HepG2 (cell line): ENCODE data around the gene HCK. TPM values are rescaled to one million over a fixed set of nuclear protein-coding genes. Genes with fewer than 3 reads are reported as not detected.

Experiments
- ARNT ChIP-seq: fragments of 450-650 bp; IDR thresholded peaks from 2 replicates; pipeline ENCODE4 v1.6.1; 2017
- ISX ChIP-seq: sonication (generic); formaldehyde crosslinking; conservative IDR thresholded peaks from 2 replicates; pipeline ENCODE4 v1.5.0; 2020; ENCODE audit warnings: missing genetic modification reagents
- KDM4B ChIP-seq: sonication (generic); formaldehyde crosslinking; IDR thresholded peaks from 2 replicates; pipeline ENCODE4 v1.4.0; 2020; ENCODE audit warnings: missing genetic modification reagents
- MTA1 ChIP-seq: sonication (generic); formaldehyde crosslinking; IDR thresholded peaks from 2 replicates; pipeline ENCODE4 v1.4.0; 2020; ENCODE audit warnings: missing genetic modification reagents, mild to moderate bottlenecking, borderline replicate concordance
- NCOA2 ChIP-seq: sonication (generic); formaldehyde crosslinking; IDR thresholded peaks from 2 replicates; pipeline ENCODE4 v1.8.0; 2022; ENCODE audit warnings: inconsistent platforms
- NR2C2 ChIP-seq: sonication (generic); formaldehyde crosslinking; IDR thresholded peaks from 2 replicates; pipeline ENCODE4 v1.4.0; 2020; ENCODE audit warnings: missing genetic modification reagents, mild to moderate bottlenecking, moderate library complexity, borderline replicate concordance
- RXRB ChIP-seq: IDR thresholded peaks from 2 replicates; pipeline ENCODE4 v1.6.1; 2016; ENCODE audit warnings: borderline replicate concordance, missing genetic modification reagents, missing compliant biosample characterization
- SOX6 ChIP-seq, 2 experiments: fragments of 450-650 bp in 1 of 2; sonication (generic) in 1 of 2; formaldehyde crosslinking in 1 of 2; IDR thresholded peaks; 2 replicates each; pipeline versions ENCODE4 v1.4.0 to v1.6.1; 2017 to 2020; ENCODE audit warnings: antibody characterized with exemption in 1 of 2, mild to moderate bottlenecking in 1 of 2, missing genetic modification reagents in 1 of 2
- SP1 ChIP-seq, 2 experiments: fragments of 450-650 bp in 1 of 2; sonication (generic) in 1 of 2; formaldehyde crosslinking in 1 of 2; IDR thresholded peaks; 2 replicates each; pipeline versions ENCODE4 v1.4.0 to v1.6.1; 2016 to 2020; ENCODE audit warnings: missing genetic modification reagents in 1 of 2
- SP2 ChIP-seq: sonication (generic); formaldehyde crosslinking; IDR thresholded peaks from 2 replicates; pipeline ENCODE4 v1.5.1; 2020; ENCODE audit warnings: mild to moderate bottlenecking, missing genetic modification reagents
- TARDBP ChIP-seq: sonication (generic); formaldehyde crosslinking; IDR thresholded peaks from 2 replicates; pipeline ENCODE4 v1.8.0; 2022; ENCODE audit warnings: mild to moderate bottlenecking, missing genetic modification reagents
- TBP ChIP-seq: sonication (generic); formaldehyde crosslinking; IDR thresholded peaks from 2 replicates; pipeline ENCODE4 v1.5.0; 2020; ENCODE audit warnings: missing genetic modification reagents
- ZNF101 ChIP-seq: sonication (generic); formaldehyde crosslinking; IDR thresholded peaks from 2 replicates; pipeline ENCODE4 v1.4.0; 2020; ENCODE audit warnings: mild to moderate bottlenecking, low read depth, missing genetic modification reagents, borderline replicate concordance
- ZNF777 ChIP-seq: sonication (generic); formaldehyde crosslinking; IDR thresholded peaks from 2 replicates; pipeline ENCODE4 v1.4.0; 2020; ENCODE audit warnings: missing genetic modification reagents
- ZSCAN20 ChIP-seq: sonication (generic); formaldehyde crosslinking; IDR thresholded peaks from 2 replicates; pipeline ENCODE4 v1.4.0; 2020; ENCODE audit warnings: missing genetic modification reagents, mild to moderate bottlenecking, borderline replicate concordance
- polyA plus RNA-seq, 8 experiments: library from polyadenylated mRNA; depleted of rRNA in 3 of 8; stranded (reverse) in 7 of 8; unstranded in 1 of 8; fragments of >200 nt; fragmentation: Illumina TruSeq in 4 of 8; extraction: Trizol in 4 of 8; gene quantifications; 2 replicates each; pipeline versions ENCODE4 v1.2.1 to v1.2.3, GENCODE V29; 2011 to 2016; ENCODE audit warnings: low read depth in 4 of 8, missing spikeins in 1 of 8, mixed read lengths in 1 of 8; ENCODE audit not compliant: insufficient read depth in 1 of 8
- total RNA-seq, 5 experiments: library from RNA; depleted of rRNA; stranded (reverse); fragments of >200 nt; fragmentation: Illumina TruSeq; extraction: Trizol; gene quantifications; 2 replicates each; pipeline ENCODE4 v1.2.3, GENCODE V29; 2016; ENCODE audit warnings: low read depth in 1 of 5
- TF ChIP-seq, protein P1 (sequence below): sonication (generic); formaldehyde crosslinking; IDR thresholded peaks from 2 replicates; pipeline ENCODE4 v1.4.0; 2020; ENCODE audit warnings: missing genetic modification reagents
- TF ChIP-seq, protein P2 (sequence below): sonication (generic); formaldehyde crosslinking; IDR thresholded peaks from 2 replicates; pipeline ENCODE4 v1.8.1; 2023; ENCODE audit warnings: mild to moderate bottlenecking, moderate library complexity, missing genetic modification reagents
- TF ChIP-seq, protein P3 (sequence below): sonication (generic); formaldehyde crosslinking; IDR thresholded peaks from 2 replicates; pipeline ENCODE4 v1.4.0; 2020; ENCODE audit warnings: missing genetic modification reagents, borderline replicate concordance
- TF ChIP-seq, protein P4 (sequence below): sonication (generic); formaldehyde crosslinking; IDR thresholded peaks from 2 replicates; pipeline ENCODE4 v1.5.0; 2020; ENCODE audit warnings: missing genetic modification reagents, mild to moderate bottlenecking, borderline replicate concordance
- TF ChIP-seq, protein P5 (sequence below): IDR thresholded peaks from 2 replicates; pipeline ENCODE4 v1.6.1; 2016; ENCODE audit warnings: low read depth
- TF ChIP-seq, protein P6 (sequence below): sonication (generic); formaldehyde crosslinking; IDR thresholded peaks from 2 replicates; pipeline ENCODE4 v1.4.0; 2020; ENCODE audit warnings: missing genetic modification reagents
- TF ChIP-seq, protein P7 (sequence below): sonication (generic); formaldehyde crosslinking; IDR thresholded peaks from 2 replicates; pipeline ENCODE4 v1.4.0; 2020; ENCODE audit warnings: mild to moderate bottlenecking, missing genetic modification reagents

The HCK gene
- total and polyA plus RNA-seq, 2 of the 13 experiments (the other 11 are each of a cell fraction or from before 2014, with no cell fraction given): 0.04 TPM; not detected in 1

DNA sequence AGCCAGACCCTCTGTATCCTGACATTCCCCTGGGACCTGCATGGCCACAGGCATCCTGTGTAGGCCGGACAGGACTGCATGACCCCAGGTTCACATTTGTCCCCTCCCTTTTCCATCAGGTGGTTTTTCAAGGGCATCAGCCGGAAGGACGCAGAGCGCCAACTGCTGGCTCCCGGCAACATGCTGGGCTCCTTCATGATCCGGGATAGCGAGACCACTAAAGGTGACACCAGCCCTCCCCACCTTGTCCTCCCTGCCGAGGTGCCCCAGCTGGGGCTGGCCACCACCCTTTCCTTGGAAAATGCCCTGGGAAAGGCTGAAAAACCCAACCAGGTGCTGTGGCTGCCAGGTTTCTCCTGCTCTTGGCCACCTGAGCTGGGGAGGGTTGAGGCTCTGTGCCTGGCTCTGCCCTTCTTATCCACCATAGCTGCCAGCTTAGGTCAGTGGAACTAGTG lies 27.6 kb downstream of the HCK start (continued):
- TF ChIP-seq SOX6 (IDR thresholded peaks at IDR 0.05) (no peak), SOX6 (CRISPR knock-in tag; IDR thresholded peaks at IDR 0.05) (no peak; the same call in 1 of the 2 replicates), ISX (CRISPR knock-in tag) (no peak), ZNF101 (CRISPR knock-in tag) (no peak), TARDBP (no peak), SP1 (IDR thresholded peaks at IDR 0.05) (no peak), SP1 (CRISPR knock-in tag; IDR thresholded peaks at IDR 0.05) (peak; percentile 52; the same call in 1 of the 2 replicates), ARNT (no peak), SP2 (CRISPR knock-in tag) (no peak), MTA1 (CRISPR knock-in tag) (peak; percentile 46; the same call in 1 of the 2 replicates), NR2C2 (CRISPR knock-in tag) (peak; percentile 76), KDM4B (CRISPR knock-in tag) (no peak), ZNF777 (CRISPR knock-in tag) (no peak), ZSCAN20 (no peak), RXRB (CRISPR knock-in tag) (peak; percentile 65), NCOA2 (0 out of 2 replicates have a peak, but pooled peaks have one; percentile 20), TBP (CRISPR knock-in tag) (no peak)
- TF ChIP-seq, protein P1, sequence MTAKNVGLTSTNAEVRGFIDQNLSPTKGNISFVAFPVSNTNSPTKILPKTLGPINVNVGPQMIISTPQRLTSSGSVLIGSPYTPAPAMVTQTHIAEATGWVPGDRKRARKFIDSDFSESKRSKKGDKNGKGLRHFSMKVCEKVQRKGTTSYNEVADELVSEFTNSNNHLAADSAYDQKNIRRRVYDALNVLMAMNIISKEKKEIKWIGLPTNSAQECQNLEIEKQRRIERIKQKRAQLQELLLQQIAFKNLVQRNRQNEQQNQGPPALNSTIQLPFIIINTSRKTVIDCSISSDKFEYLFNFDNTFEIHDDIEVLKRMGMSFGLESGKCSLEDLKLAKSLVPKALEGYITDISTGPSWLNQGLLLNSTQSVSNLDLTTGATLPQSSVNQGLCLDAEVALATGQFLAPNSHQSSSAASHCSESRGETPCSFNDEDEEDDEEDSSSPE (CRISPR knock-in tag): peak; percentile 51
- TF ChIP-seq, protein P2, sequence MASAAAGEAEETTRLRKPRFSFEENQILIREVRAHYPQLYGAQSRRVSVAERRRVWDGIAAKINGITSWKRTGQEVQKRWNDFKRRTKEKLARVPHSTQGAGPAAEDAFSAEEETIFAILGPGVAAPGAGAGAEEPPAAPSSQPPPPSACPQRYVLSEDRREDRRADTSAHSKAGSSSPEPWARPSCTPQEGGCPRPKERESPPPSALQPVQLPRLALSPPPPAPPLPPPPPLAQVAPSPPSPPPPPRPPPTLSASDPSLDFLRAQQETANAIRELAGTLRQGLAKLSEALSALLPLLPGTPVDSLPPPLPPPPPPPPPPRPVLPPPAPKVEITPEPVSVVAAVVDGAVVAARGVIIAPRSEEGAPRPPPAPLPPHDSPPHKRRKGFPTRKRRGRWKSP: no peak
- TF ChIP-seq, protein P3, sequence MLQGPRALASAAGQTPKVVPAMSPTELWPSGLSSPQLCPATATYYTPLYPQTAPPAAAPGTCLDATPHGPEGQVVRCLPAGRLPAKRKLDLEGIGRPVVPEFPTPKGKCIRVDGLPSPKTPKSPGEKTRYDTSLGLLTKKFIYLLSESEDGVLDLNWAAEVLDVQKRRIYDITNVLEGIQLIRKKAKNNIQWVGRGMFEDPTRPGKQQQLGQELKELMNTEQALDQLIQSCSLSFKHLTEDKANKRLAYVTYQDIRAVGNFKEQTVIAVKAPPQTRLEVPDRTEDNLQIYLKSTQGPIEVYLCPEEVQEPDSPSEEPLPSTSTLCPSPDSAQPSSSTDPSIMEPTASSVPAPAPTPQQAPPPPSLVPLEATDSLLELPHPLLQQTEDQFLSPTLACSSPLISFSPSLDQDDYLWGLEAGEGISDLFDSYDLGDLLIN (CRISPR knock-in tag): 0 out of 2 replicates have a peak, but pooled peaks have one; percentile 73
- TF ChIP-seq, protein P4, sequence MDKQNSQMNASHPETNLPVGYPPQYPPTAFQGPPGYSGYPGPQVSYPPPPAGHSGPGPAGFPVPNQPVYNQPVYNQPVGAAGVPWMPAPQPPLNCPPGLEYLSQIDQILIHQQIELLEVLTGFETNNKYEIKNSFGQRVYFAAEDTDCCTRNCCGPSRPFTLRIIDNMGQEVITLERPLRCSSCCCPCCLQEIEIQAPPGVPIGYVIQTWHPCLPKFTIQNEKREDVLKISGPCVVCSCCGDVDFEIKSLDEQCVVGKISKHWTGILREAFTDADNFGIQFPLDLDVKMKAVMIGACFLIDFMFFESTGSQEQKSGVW: no peak
- TF ChIP-seq, protein P5, sequence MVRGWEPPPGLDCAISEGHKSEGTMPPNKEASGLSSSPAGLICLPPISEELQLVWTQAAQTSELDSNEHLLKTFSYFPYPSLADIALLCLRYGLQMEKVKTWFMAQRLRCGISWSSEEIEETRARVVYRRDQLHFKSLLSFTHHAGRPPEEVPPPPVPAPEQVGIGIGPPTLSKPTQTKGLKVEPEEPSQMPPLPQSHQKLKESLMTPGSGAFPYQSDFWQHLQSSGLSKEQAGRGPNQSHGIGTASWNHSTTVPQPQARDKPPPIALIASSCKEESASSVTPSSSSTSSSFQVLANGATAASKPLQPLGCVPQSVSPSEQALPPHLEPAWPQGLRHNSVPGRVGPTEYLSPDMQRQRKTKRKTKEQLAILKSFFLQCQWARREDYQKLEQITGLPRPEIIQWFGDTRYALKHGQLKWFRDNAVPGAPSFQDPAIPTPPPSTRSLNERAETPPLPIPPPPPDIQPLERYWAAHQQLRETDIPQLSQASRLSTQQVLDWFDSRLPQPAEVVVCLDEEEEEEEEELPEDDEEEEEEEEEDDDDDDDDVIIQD (CRISPR knock-in tag): 0 out of 2 replicates have a peak, but pooled peaks have one; percentile 42
- TF ChIP-seq, protein P6, sequence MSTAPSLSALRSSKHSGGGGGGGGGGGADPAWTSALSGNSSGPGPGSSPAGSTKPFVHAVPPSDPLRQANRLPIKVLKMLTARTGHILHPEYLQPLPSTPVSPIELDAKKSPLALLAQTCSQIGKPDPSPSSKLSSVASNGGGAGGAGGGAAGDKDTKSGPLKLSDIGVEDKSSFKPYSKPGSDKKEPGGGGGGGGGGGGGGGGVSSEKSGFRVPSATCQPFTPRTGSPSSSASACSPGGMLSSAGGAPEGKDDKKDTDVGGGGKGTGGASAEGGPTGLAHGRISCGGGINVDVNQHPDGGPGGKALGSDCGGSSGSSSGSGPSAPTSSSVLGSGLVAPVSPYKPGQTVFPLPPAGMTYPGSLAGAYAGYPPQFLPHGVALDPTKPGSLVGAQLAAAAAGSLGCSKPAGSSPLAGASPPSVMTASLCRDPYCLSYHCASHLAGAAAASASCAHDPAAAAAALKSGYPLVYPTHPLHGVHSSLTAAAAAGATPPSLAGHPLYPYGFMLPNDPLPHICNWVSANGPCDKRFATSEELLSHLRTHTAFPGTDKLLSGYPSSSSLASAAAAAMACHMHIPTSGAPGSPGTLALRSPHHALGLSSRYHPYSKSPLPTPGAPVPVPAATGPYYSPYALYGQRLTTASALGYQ (CRISPR knock-in tag): no peak
- TF ChIP-seq, protein P7, sequence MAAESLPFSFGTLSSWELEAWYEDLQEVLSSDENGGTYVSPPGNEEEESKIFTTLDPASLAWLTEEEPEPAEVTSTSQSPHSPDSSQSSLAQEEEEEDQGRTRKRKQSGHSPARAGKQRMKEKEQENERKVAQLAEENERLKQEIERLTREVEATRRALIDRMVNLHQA (CRISPR knock-in tag): no peak
